Small intestine (tissue), 7 donors: ENCODE measurements around the gene COX6A1. TPM values are rescaled to one million over a fixed set of nuclear protein-coding genes. Genes with fewer than 3 reads are reported as not detected.

ENCODE experiments used
- DNase-seq, 2 donors: peaks; one replicate each; pipeline versions ENCODE4 v3.0.0 to v3.0.0-alpha.2; 2013
- FAIRE-seq: peaks from 2 replicates; lab custom pipeline; 2012; peaks lifted over from hg19 to GRCh38; lab: Jason Lieb, UNC
- H3K27ac ChIP-seq, 3 donors: one replicate each; pipeline ENCODE4 v1.5.1; 2013; ENCODE audit warnings: low read length in 2 of 3, mild to moderate bottlenecking in 2 of 3, control low read depth in 1 of 3, inconsistent platforms in 1 of 3, low read depth in 1 of 3, moderate library complexity in 1 of 3
- H3K27me3 ChIP-seq, 3 donors: one replicate each; pipeline ENCODE4 v1.6.1; 2013; ENCODE audit warnings: low read length in 3 of 3, inconsistent platforms in 1 of 3; ENCODE audit not compliant: control insufficient read depth in 3 of 3, insufficient read depth in 3 of 3
- H3K36me3 ChIP-seq, 3 donors: one replicate each; pipeline ENCODE4 v1.6.1; 2013; ENCODE audit warnings: low read length in 3 of 3, inconsistent platforms in 1 of 3, low read depth in 1 of 3, mild to moderate bottlenecking in 1 of 3, moderate library complexity in 1 of 3; ENCODE audit not compliant: control insufficient read depth in 3 of 3, insufficient read depth in 2 of 3
- H3K4me1 ChIP-seq, 3 donors: one replicate each; pipeline ENCODE4 v1.6.1; 2013; ENCODE audit warnings: low read length in 2 of 3, inconsistent platforms in 1 of 3, low read depth in 1 of 3, mild to moderate bottlenecking in 1 of 3, moderate library complexity in 1 of 3; ENCODE audit not compliant: control insufficient read depth in 3 of 3, insufficient read depth in 2 of 3
- H3K4me3 ChIP-seq, 3 donors: one replicate each; pipeline ENCODE4 v1.5.1; 2013; ENCODE audit warnings: low read length in 3 of 3, control low read depth in 1 of 3, inconsistent platforms in 1 of 3, low read depth in 1 of 3, mild to moderate bottlenecking in 1 of 3, moderate library complexity in 1 of 3
- H3K9me3 ChIP-seq, 2 donors: one replicate each; pipeline ENCODE4 v1.6.1; 2013; ENCODE audit warnings: low read depth in 1 of 2, low read length in 1 of 2; ENCODE audit not compliant: control insufficient read depth in 2 of 2, insufficient read depth in 1 of 2
- WGBS, 3 donors: extraction: QIAGEN DNeasy Blood & Tissue Kit; methylation state at CpG; one replicate each; pipeline ENCODE4 v1.1.7; 2013; 5-methylcytosine and 5-hydroxymethylcytosine counted together
- polyA plus RNA-seq, 4 donors: library from polyadenylated mRNA; stranded (reverse) in 3 of 4; unstranded in 1 of 4; fragments of 200-250 nt in 3 of 4; fragments of 120-200 nt in 1 of 4; gene quantifications; one replicate each; pipeline versions ENCODE4 v1.2.1 to v1.2.3, GENCODE V29; 2013
- donor health status: healthy with polysubstance abuse.
- donor health status: control.
- donor health status: control.
- donor health status: Bipolar disorder and iron deficiency.
- donor health status: healthy.

The COX6A1 gene
- polyA plus RNA-seq, 4 donors: 389 to 1,784 (median 1,396) TPM

GRCh38 chr12:120463712-120464111 lies 25.8 kb downstream of the COX6A1 start:
- DNase-seq: no peak
- no peak for FAIRE-seq
- Histone ChIP-seq H3K27me3 (no peaks in the 10 kb centered on the region), H3K36me3 (peaks cover 25 to 55% (median 26%) of the 10 kb centered on the region in 3 donors), H3K4me1 (peaks cover 0 to 4% (median 0%) of the 10 kb centered on the region in 3 donors), H3K27ac (no peak overlapping the region), H3K9me3 (no peaks in the 10 kb centered on the region), H3K4me3 (no peak overlapping the region)
- 86 to 88% (median 87%) methylated on average over 5 of the region's 5 CpGs for WGBS, 3 donors

- WGBS, 3 donors: 28 to 44% (median 38%) methylated on average over 5 of the region's 5 CpGs
- Histone ChIP-seq H3K27me3 (no peaks in the 10 kb centered on the region), H3K27ac (no peak overlapping the region), H3K4me1 (peaks cover 0 to 10% (median 2%) of the 10 kb centered on the region in 3 donors), H3K36me3 (peaks cover 18 to 43% (median 21%) of the 10 kb centered on the region in 3 donors), H3K4me3 (no peak overlapping the region), H3K9me3 (no peaks in the 10 kb centered on the region)
- no peak for FAIRE-seq
- no peak for DNase-seq
Observed at GRCh38 chr12:120465756-120466155, 27.8 kb downstream of the COX6A1 start.

GRCh38 chr12:120466560-120467315 lies 28.8 kb downstream of the COX6A1 start:
- WGBS, 3 donors: 56 to 66% (median 60%) methylated on average over 8 of the region's 8 CpGs
- FAIRE-seq (no peak), DNase-seq (peak; percentile 32 to 35)
- no peaks in the 10 kb centered on the region for H3K27me3 ChIP-seq
- H3K9me3 ChIP-seq: no peaks in the 10 kb centered on the region
- H3K36me3 ChIP-seq: peaks cover 18 to 38% (median 21%) of the 10 kb centered on the region in 3 donors
- H3K27ac ChIP-seq: no peak overlapping the region
- peaks cover 0 to 10% (median 2%) of the 10 kb centered on the region in 3 donors for H3K4me1 ChIP-seq
- peak overlapping the region in 1 of 3 donors; percentile 0 for H3K4me3 ChIP-seq

GRCh38 chr12:120467439-120467838 lies 29.5 kb downstream of the COX6A1 start:
- Histone ChIP-seq H3K9me3 (no peaks in the 10 kb centered on the region), H3K36me3 (peaks cover 15 to 35% (median 21%) of the 10 kb centered on the region in 3 donors), H3K27me3 (no peaks in the 10 kb centered on the region), H3K27ac (no peak overlapping the region), H3K4me3 (no peak overlapping the region), H3K4me1 (peaks cover 0 to 10% (median 2%) of the 10 kb centered on the region in 3 donors)
- 92 to 94% (median 93%) methylated on average over 6 of the region's 6 CpGs for WGBS, 3 donors
- FAIRE-seq (no peak), DNase-seq (no peak)

GRCh38 chr12:120468325-120468820 lies 30.5 kb downstream of the COX6A1 start:
- peak in 1 of 2 donors; percentile 61 for DNase-seq
- WGBS, 3 donors: 1 to 2% (median 2%) methylated on average over 23 of the region's 23 CpGs
- H3K27ac ChIP-seq: peak overlapping the region; percentile 60 to 88 (median 81)

GRCh38 chr12:120468821-120469449 lies 31.0 kb downstream of the COX6A1 start:
- Histone ChIP-seq H3K9me3 (no peaks in the 10 kb centered on the region), H3K4me3 (peak overlapping the region; percentile 82 to 88 (median 85)), H3K27ac (peak overlapping the region; percentile 70 to 88 (median 81)), H3K36me3 (peaks cover 4 to 23% (median 10%) of the 10 kb centered on the region in 3 donors), H3K27me3 (no peaks in the 10 kb centered on the region), H3K4me1 (peaks cover 0 to 10% (median 2%) of the 10 kb centered on the region in 3 donors)
- DNase-seq: peak in 1 of 2 donors; percentile 66
- WGBS, 3 donors: 1% methylated on average over 34 to 57 of the region's 57 CpGs
- no peak for FAIRE-seq

More at GRCh38 chr12:120468325-120468820, 30.5 kb downstream of the COX6A1 start:
- H3K9me3 ChIP-seq: no peaks in the 10 kb centered on the region
- no peak for FAIRE-seq
- H3K4me1 ChIP-seq: peaks cover 0 to 10% (median 2%) of the 10 kb centered on the region in 3 donors
- peak overlapping the region; percentile 82 to 88 (median 85) for H3K4me3 ChIP-seq
- no peaks in the 10 kb centered on the region for H3K27me3 ChIP-seq
- peaks cover 5 to 28% (median 16%) of the 10 kb centered on the region in 3 donors for H3K36me3 ChIP-seq

GRCh38 chr12:120469450-120470149 lies 31.7 kb downstream of the COX6A1 start, which contains the start of gene SRSF9:
Gene SRSF9, minus strand, starts transcription at chr12:120469748. Its CDS starts 139 bp downstream, at chr12:120469609.
- FAIRE-seq: no peak
- H3K4me1 ChIP-seq: peaks cover 0 to 10% (median 2%) of the 10 kb centered on the region in 3 donors

More at GRCh38 chr12:120469450-120470149, 31.7 kb downstream of the COX6A1 start, which contains the start of gene SRSF9:
- Histone ChIP-seq H3K36me3 (peaks cover 3 to 20% (median 8%) of the 10 kb centered on the region in 3 donors), H3K9me3 (no peaks in the 10 kb centered on the region), H3K27me3 (no peaks in the 10 kb centered on the region), H3K4me3 (peak within 1 kb of the TSS; percentile 82 to 88 (median 85)), H3K27ac (peak within 1 kb of the TSS; percentile 70 to 88 (median 81))
- DNase-seq: peak; percentile 95 to 100
- 0 to 3% (median 0%) methylated on average over 38 to 88 of the region's 88 CpGs for whole genome bisulfite sequencing, 3 donors
